Naive thymus-derived CD4-positive, alpha-beta T cell (primary cell): ENCODE data around the gene PLD4. TPM values are rescaled to one million over a fixed set of nuclear protein-coding genes. Genes with fewer than 3 reads are reported as not detected.
"Not testable (repeated sequence)": the region's sequence is repeated elsewhere in the genome, so short reads cannot be mapped to it uniquely, and the experiment has no call there.

Experiments used
- ATAC-seq: fragments of 150-1000 bp; cut with Tn5 transposase; 2 replicates; pipeline ENCODE4 v1.10.0; 2021; ENCODE audit warnings: mild to moderate bottlenecking, moderate library complexity
- CTCF ChIA-PET: fragments of 350-600 bp; sonication (Branson Sonifier 250); formaldehyde crosslinking; loops from one replicate; lab custom pipeline; 2021; ENCODE audit warnings: antibody characterized with exemption; lab: Charles Lee
- POLR2A ChIA-PET: fragments of 350-600 bp; sonication (Branson Sonifier 250); formaldehyde crosslinking; loops from one replicate; lab custom pipeline; 2021; ENCODE audit warnings: antibody characterized with exemption, inconsistent platforms; lab: Charles Lee
- DNase-seq, 9 donors: peaks; one replicate each; pipeline versions ENCODE4 v3.0.0 to v3.0.0-alpha.2; 2020 to 2022; ENCODE audit warnings: mixed read lengths in 1 of 9
- H3K27ac ChIP-seq: one replicate; pipeline ENCODE4 v1.7.0; 2013; ENCODE audit warnings: mild to moderate bottlenecking, low read depth, low read length, moderate library complexity
- H3K27me3 ChIP-seq, 2 donors: one replicate each; pipeline ENCODE4 v1.7.0; 2013; ENCODE audit warnings: low read length in 2 of 2, mild to moderate bottlenecking in 2 of 2, moderate library complexity in 2 of 2; ENCODE audit not compliant: control insufficient read depth in 2 of 2, insufficient read depth in 2 of 2
- H3K36me3 ChIP-seq, 3 experiments: 1 replicate in 2 of 3; 2 replicates in 1 of 3; pipeline ENCODE4 v1.7.0; 2013; ENCODE audit warnings: low read length in 3 of 3, mild to moderate bottlenecking in 3 of 3, moderate library complexity in 1 of 3; ENCODE audit not compliant: insufficient read depth in 3 of 3, control insufficient read depth in 2 of 3
- H3K4me1 ChIP-seq, 2 donors: one replicate each; pipeline ENCODE4 v1.7.0; 2013; ENCODE audit warnings: low read length in 2 of 2, mild to moderate bottlenecking in 2 of 2, moderate library complexity in 1 of 2; ENCODE audit not compliant: control insufficient read depth in 2 of 2, insufficient read depth in 2 of 2
- H3K4me3 ChIP-seq: 2 replicates; pipeline ENCODE4 v1.7.0; 2013; ENCODE audit warnings: mild to moderate bottlenecking, low read length
- H3K9me3 ChIP-seq, 3 experiments: 1 replicate in 2 of 3; 2 replicates in 1 of 3; pipeline ENCODE4 v1.7.0; 2013; ENCODE audit warnings: low read length in 3 of 3; ENCODE audit not compliant: control insufficient read depth in 2 of 3
- H3K27ac Mint-ChIP-seq, 9 donors: one replicate each; pipeline ENCODE4 v1.8.0; 2020 to 2022; ENCODE audit warnings: mixed read lengths in 9 of 9, mild to moderate bottlenecking in 8 of 9, moderate library complexity in 5 of 9, inconsistent platforms in 2 of 9
- H3K27me3 Mint-ChIP-seq, 5 donors: one replicate each; pipeline ENCODE4 v1.8.0; 2021 to 2022; ENCODE audit warnings: mixed read lengths in 5 of 5, mild to moderate bottlenecking in 1 of 5
- H3K36me3 Mint-ChIP-seq, 5 donors: one replicate each; pipeline ENCODE4 v1.8.0; 2020 to 2022; ENCODE audit warnings: mixed read lengths in 5 of 5, mild to moderate bottlenecking in 3 of 5, inconsistent platforms in 1 of 5
- H3K4me1 Mint-ChIP-seq, 7 donors: one replicate each; pipeline ENCODE4 v1.8.0; 2020 to 2022; ENCODE audit warnings: mixed read lengths in 7 of 7, mild to moderate bottlenecking in 3 of 7, inconsistent platforms in 1 of 7
- H3K4me3 Mint-ChIP-seq, 10 donors: one replicate each; pipeline ENCODE4 v1.8.0; 2020 to 2022; ENCODE audit warnings: mild to moderate bottlenecking in 10 of 10, mixed read lengths in 10 of 10, moderate library complexity in 6 of 10, inconsistent platforms in 2 of 10
- H3K9me3 Mint-ChIP-seq, 11 donors: one replicate each; pipeline ENCODE4 v1.8.0; 2020 to 2022; ENCODE audit warnings: mixed read lengths in 11 of 11, mild to moderate bottlenecking in 4 of 11, inconsistent platforms in 1 of 11, moderate library complexity in 1 of 11
- intact Hi-C, 2 donors: fragments of 100-400 bp; cut with micrococcal nuclease; formaldehyde crosslinking; loops; one replicate each; pipeline ENCODE4 v1.15.1; 2023
- polyA plus RNA-seq, 2 donors: library from polyadenylated mRNA; unstranded; fragments of 300-500 nt; fragmentation: Illumina TruSeq; gene quantifications; one replicate each; pipeline ENCODE4 v1.2.3, GENCODE V29; 2021
- total RNA-seq, 6 experiments: library from RNA in 5 of 6; stranded (reverse) in 5 of 6; gene quantifications; 1 replicate in 5 of 6; 2 replicates in 1 of 6; pipeline ENCODE4 v1.2.3 and lab custom pipeline; 2021 to 2026

PLD4 gene
- total and polyA plus RNA-seq, 7 experiments from 2014 or later: 0.10 to 32.0 (median 0.80) TPM; not detected in 1

DNA sequence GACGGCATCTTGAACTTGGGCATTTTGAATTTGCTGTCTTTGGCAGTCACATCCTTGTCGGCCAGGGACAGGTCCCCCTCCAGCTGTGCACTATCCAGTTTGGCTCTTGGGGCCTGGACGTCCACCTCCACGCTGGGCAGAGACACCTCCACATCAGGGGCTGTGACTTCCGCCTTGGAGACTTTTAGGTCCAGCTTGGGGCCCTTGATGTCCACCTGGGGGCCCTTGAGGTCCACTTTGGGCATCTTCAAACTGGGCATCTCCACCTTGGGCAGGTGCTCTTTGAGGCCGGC lies 19.3 kb downstream of the PLD4 start:
- not testable (repeated sequence) for H3K4me3 Mint-ChIP-seq, H3K27ac Mint-ChIP-seq

DNA sequence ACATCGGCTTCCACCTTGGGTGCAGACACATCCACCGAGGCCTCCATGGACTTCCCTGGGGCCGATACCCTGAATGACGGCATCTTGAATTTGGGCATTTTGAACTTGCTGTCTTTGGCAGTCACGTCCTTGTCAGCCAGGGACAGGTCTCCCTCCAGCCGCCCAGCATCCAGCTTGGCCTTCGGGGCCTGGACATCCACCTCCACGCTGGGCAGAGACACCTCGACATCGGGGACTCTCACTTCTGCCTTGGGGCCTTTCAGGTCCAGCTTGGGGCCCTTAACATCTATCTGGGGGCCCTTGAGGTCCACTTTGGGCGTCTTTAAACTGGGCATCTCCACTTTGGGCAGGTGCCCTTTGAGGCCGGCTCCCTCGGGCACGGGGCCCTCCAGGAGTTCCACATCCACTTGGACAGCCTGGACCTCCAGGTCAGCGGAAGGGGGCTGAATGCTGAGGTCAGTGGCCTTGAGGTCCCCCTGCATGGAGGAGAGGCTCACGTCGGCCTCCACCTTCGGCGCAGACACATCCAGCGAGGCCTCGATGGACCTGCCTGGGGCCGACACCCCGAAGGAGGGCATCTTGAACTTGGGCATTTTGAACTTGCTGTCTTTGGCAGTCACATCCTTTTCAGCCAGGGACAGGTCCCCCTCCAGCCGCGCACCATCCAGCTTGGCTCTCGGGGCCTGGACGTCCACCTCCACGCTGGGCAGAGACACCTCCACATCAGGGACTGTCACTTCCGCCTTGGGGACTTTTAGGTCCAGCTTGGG lies 19.9 kb downstream of the PLD4 start:
- H3K27me3 ChIP-seq, ATAC-seq, H3K36me3 ChIP-seq, H3K4me3 ChIP-seq, H3K27ac Mint-ChIP-seq, CTCF ChIA-PET, H3K9me3 Mint-ChIP-seq, H3K36me3 Mint-ChIP-seq, H3K4me1 ChIP-seq, H3K4me3 Mint-ChIP-seq, DNase-seq, H3K4me1 Mint-ChIP-seq, H3K27ac ChIP-seq, POLR2A ChIA-PET, H3K9me3 ChIP-seq, H3K27me3 Mint-ChIP-seq, intact Hi-C loops: not testable (repeated sequence)

More for the DNA sequence above, 19.3 kb downstream of the PLD4 start:
- H3K9me3 ChIP-seq, H3K36me3 ChIP-seq, H3K4me1 Mint-ChIP-seq, ATAC-seq, H3K27ac ChIP-seq, H3K4me1 ChIP-seq, DNase-seq, H3K27me3 ChIP-seq, CTCF ChIA-PET, intact Hi-C loops, POLR2A ChIA-PET, H3K36me3 Mint-ChIP-seq, H3K4me3 ChIP-seq, H3K9me3 Mint-ChIP-seq: not testable (repeated sequence)
- peaks cover 0 to 12% (median 0%) of the 10 kb centered on the region in 5 donors for H3K27me3 Mint-ChIP-seq

GRCh38 chr14:104945266-104945665 lies 20.6 kb downstream of the PLD4 start:
- H3K4me1 ChIP-seq, POLR2A ChIA-PET, H3K9me3 Mint-ChIP-seq, H3K4me3 ChIP-seq, intact Hi-C loops, H3K27ac Mint-ChIP-seq, H3K9me3 ChIP-seq, DNase-seq, H3K4me3 Mint-ChIP-seq, H3K36me3 Mint-ChIP-seq, H3K4me1 Mint-ChIP-seq, H3K27ac ChIP-seq, H3K36me3 ChIP-seq, H3K27me3 ChIP-seq, ATAC-seq, H3K27me3 Mint-ChIP-seq, CTCF ChIA-PET: not testable (repeated sequence)

- ATAC-seq, H3K27me3 Mint-ChIP-seq, H3K4me3 Mint-ChIP-seq, H3K27ac Mint-ChIP-seq, H3K27ac ChIP-seq, H3K36me3 ChIP-seq, H3K36me3 Mint-ChIP-seq, H3K4me3 ChIP-seq, intact Hi-C loops, H3K4me1 ChIP-seq, DNase-seq, H3K9me3 ChIP-seq, POLR2A ChIA-PET, CTCF ChIA-PET, H3K27me3 ChIP-seq, H3K9me3 Mint-ChIP-seq, H3K4me1 Mint-ChIP-seq: not testable (repeated sequence)
Measured at GRCh38 chr14:104945986-104946965, 21.6 kb downstream of the PLD4 start.

- H3K9me3 Mint-ChIP-seq, H3K36me3 ChIP-seq, H3K27me3 Mint-ChIP-seq, H3K27ac Mint-ChIP-seq, H3K4me1 ChIP-seq, DNase-seq, ATAC-seq, intact Hi-C loops, POLR2A ChIA-PET, H3K27ac ChIP-seq, H3K36me3 Mint-ChIP-seq, H3K4me1 Mint-ChIP-seq, CTCF ChIA-PET, H3K27me3 ChIP-seq, H3K4me3 Mint-ChIP-seq, H3K4me3 ChIP-seq, H3K9me3 ChIP-seq: not testable (repeated sequence)
Measured at GRCh38 chr14:104947201-104947600, 22.5 kb downstream of the PLD4 start.

DNA sequence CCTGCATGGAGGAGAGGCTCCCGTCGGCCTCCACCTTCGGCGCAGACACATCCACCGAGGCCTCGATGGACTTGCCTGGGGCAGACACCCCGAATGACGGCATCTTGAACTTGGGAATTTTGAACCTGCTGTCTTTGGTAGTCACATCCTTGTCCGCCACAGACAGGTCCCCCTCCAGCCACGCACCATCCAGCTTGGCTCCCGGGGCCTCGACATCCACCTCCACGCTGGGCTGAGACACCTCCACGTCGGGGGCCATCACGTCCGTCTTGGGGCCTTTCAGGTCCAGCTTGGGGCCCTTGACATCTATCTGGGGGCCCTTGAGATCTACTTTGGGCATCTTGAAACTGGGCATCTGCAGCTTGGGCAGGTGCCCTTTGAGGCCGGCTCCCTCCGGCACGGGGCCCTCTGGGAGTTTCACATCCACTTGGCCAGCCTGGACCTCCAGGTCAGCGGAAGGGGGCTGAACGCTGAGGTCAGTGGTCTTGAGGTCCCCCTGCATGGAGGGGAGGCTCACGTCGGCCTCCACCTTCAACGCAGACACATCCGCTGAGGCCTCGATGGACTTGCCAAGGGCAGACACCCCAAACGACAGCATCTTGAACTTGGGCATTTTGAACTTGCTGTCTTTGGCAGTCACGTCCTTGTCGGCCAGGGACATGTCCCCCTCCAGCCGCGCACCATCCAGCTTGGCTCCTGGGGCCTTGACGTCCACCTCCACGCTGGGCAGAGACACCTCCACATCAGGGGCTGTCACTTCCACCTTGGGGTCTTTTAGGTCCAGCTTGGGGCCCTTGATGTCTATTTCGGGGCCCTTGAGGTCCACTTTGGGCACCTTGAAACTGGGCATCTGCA lies 23.4 kb downstream of the PLD4 start:
- H3K36me3 Mint-ChIP-seq, H3K27ac Mint-ChIP-seq, H3K4me3 Mint-ChIP-seq, H3K27ac ChIP-seq, H3K27me3 ChIP-seq, H3K4me1 ChIP-seq, H3K4me3 ChIP-seq, H3K4me1 Mint-ChIP-seq, POLR2A ChIA-PET, H3K27me3 Mint-ChIP-seq, intact Hi-C loops, ATAC-seq, DNase-seq, CTCF ChIA-PET, H3K9me3 ChIP-seq, H3K36me3 ChIP-seq, H3K9me3 Mint-ChIP-seq: not testable (repeated sequence)
